Measurements from ENCODE around the gene SRCIN1.

- TF ChIP-seq, protein P1, sequence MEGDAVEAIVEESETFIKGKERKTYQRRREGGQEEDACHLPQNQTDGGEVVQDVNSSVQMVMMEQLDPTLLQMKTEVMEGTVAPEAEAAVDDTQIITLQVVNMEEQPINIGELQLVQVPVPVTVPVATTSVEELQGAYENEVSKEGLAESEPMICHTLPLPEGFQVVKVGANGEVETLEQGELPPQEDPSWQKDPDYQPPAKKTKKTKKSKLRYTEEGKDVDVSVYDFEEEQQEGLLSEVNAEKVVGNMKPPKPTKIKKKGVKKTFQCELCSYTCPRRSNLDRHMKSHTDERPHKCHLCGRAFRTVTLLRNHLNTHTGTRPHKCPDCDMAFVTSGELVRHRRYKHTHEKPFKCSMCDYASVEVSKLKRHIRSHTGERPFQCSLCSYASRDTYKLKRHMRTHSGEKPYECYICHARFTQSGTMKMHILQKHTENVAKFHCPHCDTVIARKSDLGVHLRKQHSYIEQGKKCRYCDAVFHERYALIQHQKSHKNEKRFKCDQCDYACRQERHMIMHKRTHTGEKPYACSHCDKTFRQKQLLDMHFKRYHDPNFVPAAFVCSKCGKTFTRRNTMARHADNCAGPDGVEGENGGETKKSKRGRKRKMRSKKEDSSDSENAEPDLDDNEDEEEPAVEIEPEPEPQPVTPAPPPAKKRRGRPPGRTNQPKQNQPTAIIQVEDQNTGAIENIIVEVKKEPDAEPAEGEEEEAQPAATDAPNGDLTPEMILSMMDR (IDR thresholded peaks at IDR 0.05; ENCODE audit: low read depth, low read length, poor library complexity, severe bottlenecking) = no peak
- TF ChIP-seq EZH2phosphoT487 (IDR thresholded peaks at IDR 0.05; ENCODE audit: borderline replicate concordance, low read length) = no peak
Observed at GRCh38 chr17:38571833-38572668, 33.7 kb downstream of the SRCIN1 start.

Measured in DOHH2 (cell line).